Measurements from ENCODE around the gene NYAP1. TPM values are rescaled to one million over a fixed set of nuclear protein-coding genes. Genes with fewer than 3 reads are reported as not detected.
A peak's percentile ranks its signal among the peaks of the same experiment; 100 is the strongest.

NYAP1 gene
- total RNA-seq, 2 donors from 2014 or later = 0.37 to 1.5 TPM

- DNase-seq (ENCODE audit: low spot score) = no peak
- Histone ChIP-seq H3K4me3 (no peak overlapping the region), H3K36me3 (peaks cover 11% of the 10 kb centered on the region), H3K27ac (peak overlapping the region; percentile 75 to 77), H3K27me3 (no peaks in the 10 kb centered on the region), H3K9me3 (no peaks in the 10 kb centered on the region), H3K4me1 (peaks cover 0 to 40% of the 10 kb centered on the region in 2 donors)
- TF ChIP-seq CTCF (IDR thresholded peaks at IDR 0.05) = no peak
Measured at GRCh38 chr7:100466653-100467605, 16.8 kb upstream of the NYAP1 start.

GRCh38 chr7:100467638-100468373 lies 15.9 kb upstream of the NYAP1 start:
- H3K4me1 ChIP-seq = peaks cover 0 to 48% of the 10 kb centered on the region in 2 donors
- H3K4me3 ChIP-seq = no peak overlapping the region
- H3K9me3 ChIP-seq = no peaks in the 10 kb centered on the region
- H3K36me3 ChIP-seq = peaks cover 11% of the 10 kb centered on the region
- no peak for TF ChIP-seq CTCF (IDR thresholded peaks at IDR 0.05)
- H3K27ac ChIP-seq = peak overlapping the region; percentile 24 to 75
- no peak for DNase-seq (ENCODE audit: low spot score)
- H3K27me3 ChIP-seq = no peaks in the 10 kb centered on the region

- Histone ChIP-seq H3K36me3 (peaks cover 22% of the 10 kb centered on the region), H3K27me3 (no peaks in the 10 kb centered on the region), H3K27ac (peak overlapping the region; percentile 46 to 54), H3K9me3 (no peaks in the 10 kb centered on the region), H3K4me1 (peaks cover 0 to 64% of the 10 kb centered on the region in 2 donors), H3K4me3 (no peak overlapping the region)
- peak; percentile 88 for DNase-seq (ENCODE audit: low spot score)
- peak; percentile 87 to 94 for TF ChIP-seq CTCF (IDR thresholded peaks at IDR 0.05)
Measured at GRCh38 chr7:100469227-100470044, 14.3 kb upstream of the NYAP1 start.

- Histone ChIP-seq H3K36me3 (peaks cover 22% of the 10 kb centered on the region), H3K27ac (no peak overlapping the region), H3K4me3 (no peak overlapping the region), H3K27me3 (no peaks in the 10 kb centered on the region), H3K4me1 (peaks cover 0 to 71% of the 10 kb centered on the region in 2 donors), H3K9me3 (no peaks in the 10 kb centered on the region)
- TF ChIP-seq CTCF (IDR thresholded peaks at IDR 0.05) = no peak
- no peak for DNase-seq (ENCODE audit: low spot score)
Measured at GRCh38 chr7:100471021-100471420, 12.7 kb upstream of the NYAP1 start.

- Histone ChIP-seq H3K27me3 (no peaks in the 10 kb centered on the region), H3K36me3 (peaks cover 15% of the 10 kb centered on the region), H3K4me1 (peaks cover 0 to 74% of the 10 kb centered on the region in 2 donors), H3K9me3 (no peaks in the 10 kb centered on the region), H3K4me3 (no peak overlapping the region), H3K27ac (peak overlapping the region; percentile 69 to 84)
- TF ChIP-seq CTCF (IDR thresholded peaks at IDR 0.05) = no peak
- DNase-seq (ENCODE audit: low spot score) = no peak
Measured at GRCh38 chr7:100472121-100472851, 11.4 kb upstream of the NYAP1 start.

Measured in right atrium auricular region (tissue), 2 donors.